K562 (cell line): ENCODE measurements around the gene CD69. TPM values are rescaled to one million over a fixed set of nuclear protein-coding genes. Genes with fewer than 3 reads are reported as not detected.

Experiments
- CREM ChIP-seq: IDR thresholded peaks from 2 replicates; pipeline ENCODE4 v1.6.1; 2014; ENCODE audit warnings: antibody characterized with exemption, low read depth
- L3MBTL2 ChIP-seq: fragments of 450-650 bp; IDR thresholded peaks from 2 replicates; pipeline ENCODE4 v1.6.1; 2016; ENCODE audit warnings: mild to moderate bottlenecking, moderate library complexity
- NEUROD1 ChIP-seq: fragments of 150-350 bp; IDR thresholded peaks from 2 replicates; pipeline ENCODE4 v1.6.1; 2014; ENCODE audit warnings: borderline replicate concordance, low read length, low read depth; ENCODE audit not compliant: partially characterized antibody
- POLR2H ChIP-seq: IDR thresholded peaks from 2 replicates; pipeline ENCODE4 v1.6.1; 2016; ENCODE audit warnings: missing genetic modification characterization, low read depth, mild to moderate bottlenecking, control low read depth, missing compliant biosample characterization, moderate library complexity
- SREBF1 ChIP-seq: fragments of 150-350 bp; IDR thresholded peaks from 2 replicates; pipeline ENCODE4 v1.6.1; 2014; ENCODE audit warnings: antibody characterized with exemption, low read depth, low read length, borderline replicate concordance
- SUPT5H ChIP-seq: fragments of 450-650 bp; IDR thresholded peaks from 2 replicates; pipeline ENCODE4 v1.6.1; 2016
- TAF9B ChIP-seq: fragments of 450-650 bp; IDR thresholded peaks from 2 replicates; pipeline ENCODE4 v1.6.1; 2018; ENCODE audit warnings: mild to moderate bottlenecking; ENCODE audit not compliant: partially characterized antibody
- TBL1XR1 ChIP-seq, 2 experiments: IDR thresholded peaks; 2 replicates each; pipeline ENCODE4 v1.6.1; 2012; ENCODE audit warnings: improper control_type of control experiment in 2 of 2, low read length in 2 of 2, mild to moderate bottlenecking in 1 of 2
- ZNF445 ChIP-seq: fragments of 250-450 bp; sonication (Bioruptor Pico); IDR thresholded peaks from 2 replicates; pipeline ENCODE4 v1.4.0; 2020; ENCODE audit warnings: low read depth, mild to moderate bottlenecking, moderate library complexity
- ZNF830 ChIP-seq: fragments of 250-450 bp; sonication (Bioruptor Pico); IDR thresholded peaks from 2 replicates; pipeline ENCODE4 v1.5.0; 2021; ENCODE audit warnings: mild to moderate bottlenecking
- polyA plus RNA-seq, 8 experiments: library from polyadenylated mRNA; depleted of rRNA in 4 of 8; stranded (reverse) in 5 of 8; unstranded in 3 of 8; fragments of >200 nt; fragmentation: Nextera tagmentation in 2 of 8; fragmentation: Illumina TruSeq in 1 of 8; extraction: Ambion mirVana in 2 of 8; extraction: Trizol in 1 of 8; gene quantifications; 2 replicates each; pipeline versions ENCODE4 v1.2.1 to v1.2.3, GENCODE V29; 2011 to 2014; ENCODE audit warnings: inconsistent platforms in 1 of 8, missing spikeins in 1 of 8
- total RNA-seq, 7 experiments: library from RNA; depleted of rRNA in 6 of 7; stranded (reverse); fragments of >200 nt in 6 of 7; fragmentation: Illumina TruSeq in 2 of 7; extraction: Trizol in 2 of 7; gene quantifications; 2 replicates each; pipeline versions ENCODE4 v1.2.1 to v1.2.3, GENCODE V29; 2011 to 2021; ENCODE audit warnings: low replicate concordance in 1 of 7
- TF ChIP-seq, protein P1 (sequence below): IDR thresholded peaks from 2 replicates; pipeline ENCODE4 v1.6.1; 2011; ENCODE audit not compliant: insufficient read length; ENCODE audit errors: extremely low read depth
- TF ChIP-seq, protein P2 (sequence below): sonication (generic); formaldehyde crosslinking; IDR thresholded peaks from 2 replicates; pipeline ENCODE4 v1.8.0; 2022; ENCODE audit warnings: mild to moderate bottlenecking, low read depth, missing genetic modification reagents
- TF ChIP-seq, protein P3 (sequence below), 2 experiments: fragments of 450-650 bp in 1 of 2; sonication (generic) in 1 of 2; formaldehyde crosslinking in 1 of 2; IDR thresholded peaks; 2 replicates each; pipeline versions ENCODE4 v1.7.1 to v1.9.0; 2016 to 2022; ENCODE audit warnings: inconsistent platforms in 1 of 2, mild to moderate bottlenecking in 1 of 2, missing genetic modification reagents in 1 of 2

CD69 gene
- total and polyA plus RNA-seq, 9 of the 15 experiments (the other 6 are each of a cell fraction or from before 2014, with no cell fraction given), result 11.7 to 243 (median 54.4) TPM

DNA sequence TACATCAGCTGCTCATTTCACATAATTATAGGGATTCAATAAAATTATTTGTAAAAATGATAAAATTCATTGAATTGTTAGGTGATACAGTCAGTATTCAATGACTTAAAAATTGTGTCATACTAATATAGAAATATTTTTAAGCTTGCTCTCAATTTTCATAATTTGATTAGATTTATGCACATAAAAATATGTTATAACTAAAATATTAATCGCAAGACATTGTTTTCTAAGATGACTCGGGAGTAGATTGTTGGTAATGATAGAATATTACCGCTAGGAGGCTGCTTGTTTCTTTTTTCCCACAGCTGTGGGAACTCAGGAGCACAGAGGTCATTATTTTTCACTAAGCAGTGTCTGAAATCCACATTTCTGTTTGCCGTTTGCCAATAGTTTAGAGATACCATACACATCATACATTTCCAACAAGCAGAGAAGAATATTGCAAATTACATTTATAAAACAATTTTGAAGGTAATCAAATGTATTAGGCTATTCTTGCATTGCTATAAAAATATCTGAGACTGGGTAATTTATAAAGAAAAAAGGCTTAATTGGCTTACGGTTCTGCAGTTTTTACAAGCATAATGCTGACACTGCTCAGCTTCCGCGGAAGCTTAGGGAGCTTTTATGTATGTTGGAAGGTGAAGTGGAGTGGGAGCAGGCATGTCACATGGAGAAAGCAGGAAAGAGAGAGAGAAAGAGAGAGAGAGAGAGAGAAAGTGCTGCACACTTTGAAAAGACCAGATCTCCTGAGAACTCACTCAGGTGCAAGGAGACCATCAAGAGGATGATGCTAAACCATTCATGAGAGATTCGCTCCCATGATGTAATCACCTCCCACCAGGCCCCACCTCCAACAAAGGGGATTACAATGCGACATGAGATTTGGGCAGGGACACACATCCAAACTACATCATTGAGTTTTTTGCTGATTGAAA, 9.2 kb downstream of the CD69 start (continued):
- TF ChIP-seq NEUROD1 (no peak), POLR2H (tag) (peak; percentile 92), TAF9B (no peak), ZNF445 (peak; percentile 50; the same call in 1 of the 2 replicates), TBL1XR1 (IDR thresholded peaks at IDR 0.05; ENCODE audit: low read length in 2 of 2) (no peak; a peak in 2 of 4 replicates), CREM (0 out of 2 replicates have a peak, but pooled peaks have one; percentile 13), ZNF830 (CRISPR knock-in tag) (peak; percentile 64; the same call in 1 of the 2 replicates), SREBF1 (no peak), L3MBTL2 (peak; percentile 18; the same call in 1 of the 2 replicates), SUPT5H (peak; percentile 93)
- TF ChIP-seq, protein P1, sequence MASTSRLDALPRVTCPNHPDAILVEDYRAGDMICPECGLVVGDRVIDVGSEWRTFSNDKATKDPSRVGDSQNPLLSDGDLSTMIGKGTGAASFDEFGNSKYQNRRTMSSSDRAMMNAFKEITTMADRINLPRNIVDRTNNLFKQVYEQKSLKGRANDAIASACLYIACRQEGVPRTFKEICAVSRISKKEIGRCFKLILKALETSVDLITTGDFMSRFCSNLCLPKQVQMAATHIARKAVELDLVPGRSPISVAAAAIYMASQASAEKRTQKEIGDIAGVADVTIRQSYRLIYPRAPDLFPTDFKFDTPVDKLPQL, result no peak
- TF ChIP-seq, protein P2, sequence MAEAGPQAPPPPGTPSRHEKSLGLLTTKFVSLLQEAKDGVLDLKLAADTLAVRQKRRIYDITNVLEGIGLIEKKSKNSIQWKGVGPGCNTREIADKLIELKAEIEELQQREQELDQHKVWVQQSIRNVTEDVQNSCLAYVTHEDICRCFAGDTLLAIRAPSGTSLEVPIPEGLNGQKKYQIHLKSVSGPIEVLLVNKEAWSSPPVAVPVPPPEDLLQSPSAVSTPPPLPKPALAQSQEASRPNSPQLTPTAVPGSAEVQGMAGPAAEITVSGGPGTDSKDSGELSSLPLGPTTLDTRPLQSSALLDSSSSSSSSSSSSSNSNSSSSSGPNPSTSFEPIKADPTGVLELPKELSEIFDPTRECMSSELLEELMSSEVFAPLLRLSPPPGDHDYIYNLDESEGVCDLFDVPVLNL (CRISPR knock-in tag), result no peak
- TF ChIP-seq, protein P3, sequence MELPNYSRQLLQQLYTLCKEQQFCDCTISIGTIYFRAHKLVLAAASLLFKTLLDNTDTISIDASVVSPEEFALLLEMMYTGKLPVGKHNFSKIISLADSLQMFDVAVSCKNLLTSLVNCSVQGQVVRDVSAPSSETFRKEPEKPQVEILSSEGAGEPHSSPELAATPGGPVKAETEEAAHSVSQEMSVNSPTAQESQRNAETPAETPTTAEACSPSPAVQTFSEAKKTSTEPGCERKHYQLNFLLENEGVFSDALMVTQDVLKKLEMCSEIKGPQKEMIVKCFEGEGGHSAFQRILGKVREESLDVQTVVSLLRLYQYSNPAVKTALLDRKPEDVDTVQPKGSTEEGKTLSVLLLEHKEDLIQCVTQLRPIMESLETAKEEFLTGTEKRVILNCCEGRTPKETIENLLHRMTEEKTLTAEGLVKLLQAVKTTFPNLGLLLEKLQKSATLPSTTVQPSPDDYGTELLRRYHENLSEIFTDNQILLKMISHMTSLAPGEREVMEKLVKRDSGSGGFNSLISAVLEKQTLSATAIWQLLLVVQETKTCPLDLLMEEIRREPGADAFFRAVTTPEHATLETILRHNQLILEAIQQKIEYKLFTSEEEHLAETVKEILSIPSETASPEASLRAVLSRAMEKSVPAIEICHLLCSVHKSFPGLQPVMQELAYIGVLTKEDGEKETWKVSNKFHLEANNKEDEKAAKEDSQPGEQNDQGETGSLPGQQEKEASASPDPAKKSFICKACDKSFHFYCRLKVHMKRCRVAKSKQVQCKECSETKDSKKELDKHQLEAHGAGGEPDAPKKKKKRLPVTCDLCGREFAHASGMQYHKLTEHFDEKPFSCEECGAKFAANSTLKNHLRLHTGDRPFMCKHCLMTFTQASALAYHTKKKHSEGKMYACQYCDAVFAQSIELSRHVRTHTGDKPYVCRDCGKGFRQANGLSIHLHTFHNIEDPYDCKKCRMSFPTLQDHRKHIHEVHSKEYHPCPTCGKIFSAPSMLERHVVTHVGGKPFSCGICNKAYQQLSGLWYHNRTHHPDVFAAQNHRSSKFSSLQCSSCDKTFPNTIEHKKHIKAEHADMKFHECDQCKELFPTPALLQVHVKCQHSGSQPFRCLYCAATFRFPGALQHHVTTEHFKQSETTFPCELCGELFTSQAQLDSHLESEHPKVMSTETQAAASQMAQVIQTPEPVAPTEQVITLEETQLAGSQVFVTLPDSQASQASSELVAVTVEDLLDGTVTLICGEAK (IDR thresholded peaks at IDR 0.05), result no peak
- TF ChIP-seq, protein P3 (CRISPR knock-in tag; IDR thresholded peaks at IDR 0.05), result no peak
